ENCODE data around the gene CENATAC.

CENATAC gene

DNA sequence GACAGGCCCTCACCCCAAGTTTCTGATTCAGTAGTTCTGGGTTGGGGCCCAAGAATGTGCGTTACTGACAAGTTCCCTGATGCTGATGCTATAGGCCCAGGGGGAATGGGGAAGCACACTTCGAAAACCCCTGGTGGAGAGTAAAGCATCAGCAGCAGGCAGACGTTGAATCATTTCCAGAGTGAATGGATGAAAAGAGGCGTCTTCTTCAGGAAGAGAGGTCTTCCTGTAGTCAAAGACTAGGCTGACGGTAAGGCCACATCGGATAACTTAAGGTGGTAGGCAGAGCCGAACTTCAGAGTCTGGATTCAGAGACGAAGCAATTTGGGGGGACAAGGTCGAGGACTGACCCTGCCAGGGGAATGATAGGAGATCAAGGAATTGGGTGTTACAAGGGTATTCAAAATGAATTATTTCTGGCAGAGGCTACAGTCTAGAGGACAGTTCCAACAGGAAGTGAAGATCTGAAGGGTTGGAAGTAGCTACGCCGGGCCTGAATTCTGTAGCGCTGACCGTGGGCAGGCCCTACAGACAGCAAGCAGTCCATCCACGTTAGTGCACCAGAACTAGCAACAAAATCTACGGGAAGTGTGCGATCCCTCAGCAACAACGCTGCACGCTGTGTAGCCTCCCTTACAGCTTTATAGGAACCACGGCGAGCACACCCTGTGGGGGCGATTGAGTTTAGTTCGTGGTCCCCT is 862 bp upstream of the CENATAC start:
- DNase-seq (ENCODE audit: low read depth, low spot score), result no peak
- H3K9ac ChIP-seq (ENCODE audit: insufficient read length, low read depth), result peak overlapping the region; percentile 93
- peaks cover 12% of the 10 kb centered on the region; the same call in 1 of the 2 replicates for H3K9me3 ChIP-seq (ENCODE audit: insufficient read depth, low read length)
- H3K36me3 ChIP-seq (ENCODE audit: insufficient read depth, insufficient read length, low read length), result peaks cover 36% of the 10 kb centered on the region
- H3K4me3 ChIP-seq (ENCODE audit: insufficient read length, low read depth), result peak overlapping the region; percentile 80
- peaks cover 6% of the 10 kb centered on the region for H3K4me1 ChIP-seq (ENCODE audit: insufficient read depth, insufficient read length)
- no peaks in the 10 kb centered on the region for H3K27me3 ChIP-seq (ENCODE audit: insufficient read depth, insufficient read length)
- no peak for TF ChIP-seq ZNF274 (IDR thresholded peaks at IDR 0.05; ENCODE audit: low read depth, low read length)

DNA sequence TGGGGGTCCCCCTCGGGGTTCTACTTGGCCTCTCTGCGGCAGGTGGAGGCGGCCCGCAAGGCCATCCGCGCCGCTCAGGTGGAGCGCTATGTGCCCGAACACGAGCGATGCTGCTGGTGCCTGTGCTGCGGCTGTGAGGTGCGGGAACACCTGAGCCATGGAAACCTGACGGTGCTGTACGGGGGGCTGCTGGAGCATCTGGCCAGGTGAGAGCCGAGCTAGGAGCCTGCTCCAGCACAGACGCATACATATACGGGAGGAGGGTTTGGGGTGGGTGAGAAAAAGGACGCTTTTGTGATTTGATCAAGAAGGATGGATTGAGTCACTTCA is 415 bp downstream of the CENATAC start:
- TF ChIP-seq YY1 (IDR thresholded peaks at IDR 0.05; ENCODE audit: insufficient read depth, insufficient read length), result no peak
- no peak for TF ChIP-seq SUZ12 (IDR thresholded peaks at IDR 0.05; ENCODE audit: extremely low read depth, insufficient read depth, insufficient read length)
- no peak for TF ChIP-seq ZNF274 (IDR thresholded peaks at IDR 0.05; ENCODE audit: low read depth, low read length)
- no peaks in the 10 kb centered on the region; the same call in 1 of the 2 replicates for H3K9me3 ChIP-seq (ENCODE audit: insufficient read depth, low read length)
- H3K4me1 ChIP-seq (ENCODE audit: insufficient read depth, insufficient read length), result peaks cover 6% of the 10 kb centered on the region
- peak overlapping the region; percentile 96 for H3K4me3 ChIP-seq (ENCODE audit: insufficient read length, low read depth)
- no peaks in the 10 kb centered on the region for H3K27me3 ChIP-seq (ENCODE audit: insufficient read depth, insufficient read length)
- H3K36me3 ChIP-seq (ENCODE audit: insufficient read depth, insufficient read length, low read length), result peaks cover 41% of the 10 kb centered on the region
- no peak for DNase-seq (ENCODE audit: low read depth, low spot score)
- peak overlapping the region; percentile 93 for H3K9ac ChIP-seq (ENCODE audit: insufficient read length, low read depth)

DNA sequence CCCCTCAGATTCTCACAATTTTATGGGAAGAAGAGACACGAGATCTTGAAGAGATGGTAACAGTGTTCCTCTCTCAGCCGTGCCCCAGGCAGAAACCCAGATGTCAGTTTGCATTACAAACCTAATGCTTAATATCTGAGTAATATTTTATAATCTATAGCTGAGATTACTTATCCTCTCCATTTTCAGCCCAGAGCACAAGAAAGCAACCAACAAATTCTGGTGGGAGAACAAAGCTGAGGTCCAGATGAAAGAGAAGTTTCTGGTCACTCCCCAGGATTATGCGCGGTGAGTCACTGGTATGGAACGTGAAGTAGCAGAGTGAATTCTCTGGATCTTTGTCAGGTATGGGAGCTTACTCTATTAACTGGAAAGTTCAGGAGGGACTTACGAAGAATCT is 884 bp downstream of the CENATAC start:
- H3K9me3 ChIP-seq (ENCODE audit: insufficient read depth, low read length), result no peaks in the 10 kb centered on the region
- peaks cover 37% of the 10 kb centered on the region for H3K36me3 ChIP-seq (ENCODE audit: insufficient read depth, insufficient read length, low read length)
- DNase-seq (ENCODE audit: low read depth, low spot score), result peak; percentile 71
- TF ChIP-seq YY1 (IDR thresholded peaks at IDR 0.05; ENCODE audit: insufficient read depth, insufficient read length), result no peak
- no peak for TF ChIP-seq ZNF274 (IDR thresholded peaks at IDR 0.05; ENCODE audit: low read depth, low read length)
- TF ChIP-seq SUZ12 (IDR thresholded peaks at IDR 0.05; ENCODE audit: extremely low read depth, insufficient read depth, insufficient read length), result no peak
- H3K4me1 ChIP-seq (ENCODE audit: insufficient read depth, insufficient read length), result peaks cover 6% of the 10 kb centered on the region
- no peaks in the 10 kb centered on the region for H3K27me3 ChIP-seq (ENCODE audit: insufficient read depth, insufficient read length)
- peak overlapping the region; percentile 93 for H3K9ac ChIP-seq (ENCODE audit: insufficient read length, low read depth)
- H3K4me3 ChIP-seq (ENCODE audit: insufficient read length, low read depth), result peak overlapping the region; percentile 96

DNA sequence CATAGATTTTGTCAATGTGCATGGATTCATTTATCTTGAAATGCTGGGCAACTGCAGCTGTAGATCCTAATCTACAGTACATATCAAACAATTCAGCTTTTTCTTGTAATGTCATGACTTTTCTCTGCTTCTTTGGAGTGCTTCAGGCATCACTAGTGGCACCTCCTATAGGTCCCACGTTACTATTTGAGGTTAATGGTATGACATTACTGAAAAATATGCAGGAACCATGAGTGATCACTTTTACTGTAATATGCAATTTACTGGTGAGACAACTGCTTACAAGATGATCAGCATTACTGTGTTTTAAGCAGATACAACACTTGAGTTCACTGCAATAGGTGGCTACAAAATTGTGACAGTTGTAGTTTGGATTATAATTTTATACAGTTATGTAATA is 3.0 kb downstream of the CENATAC start:
- DNase-seq (ENCODE audit: low read depth, low spot score), result no peak
- Histone ChIP-seq H3K27me3 (ENCODE audit: insufficient read depth, insufficient read length) (no peaks in the 10 kb centered on the region), H3K4me3 (ENCODE audit: insufficient read length, low read depth) (no peak overlapping the region), H3K4me1 (ENCODE audit: insufficient read depth, insufficient read length) (peaks cover 6% of the 10 kb centered on the region), H3K36me3 (ENCODE audit: insufficient read depth, insufficient read length, low read length) (peaks cover 49% of the 10 kb centered on the region), H3K9ac (ENCODE audit: insufficient read length, low read depth) (no peak overlapping the region), H3K9me3 (ENCODE audit: insufficient read depth, low read length) (no peaks in the 10 kb centered on the region)
- TF ChIP-seq SUZ12 (IDR thresholded peaks at IDR 0.05; ENCODE audit: extremely low read depth, insufficient read depth, insufficient read length), result no peak
- TF ChIP-seq ZNF274 (IDR thresholded peaks at IDR 0.05; ENCODE audit: low read depth, low read length), result no peak
- TF ChIP-seq YY1 (IDR thresholded peaks at IDR 0.05; ENCODE audit: insufficient read depth, insufficient read length), result no peak

- Histone ChIP-seq H3K36me3 (ENCODE audit: insufficient read depth, insufficient read length, low read length) (peaks cover 71% of the 10 kb centered on the region), H3K4me3 (ENCODE audit: insufficient read length, low read depth) (no peak overlapping the region), H3K9me3 (ENCODE audit: insufficient read depth, low read length) (no peaks in the 10 kb centered on the region), H3K9ac (ENCODE audit: insufficient read length, low read depth) (no peak overlapping the region), H3K27me3 (ENCODE audit: insufficient read depth, insufficient read length) (no peaks in the 10 kb centered on the region), H3K4me1 (ENCODE audit: insufficient read depth, insufficient read length) (no peaks in the 10 kb centered on the region)
- TF ChIP-seq SUZ12 (IDR thresholded peaks at IDR 0.05; ENCODE audit: extremely low read depth, insufficient read depth, insufficient read length), result no peak
- TF ChIP-seq ZNF274 (IDR thresholded peaks at IDR 0.05; ENCODE audit: low read depth, low read length), result no peak
- no peak for TF ChIP-seq YY1 (IDR thresholded peaks at IDR 0.05; ENCODE audit: insufficient read depth, insufficient read length)
- DNase-seq (ENCODE audit: low read depth, low spot score), result no peak
Measured at GRCh38 chr11:119006656-119007055, 8.7 kb downstream of the CENATAC start.

- TF ChIP-seq SUZ12 (IDR thresholded peaks at IDR 0.05; ENCODE audit: extremely low read depth, insufficient read depth, insufficient read length) (no peak), ZNF274 (IDR thresholded peaks at IDR 0.05; ENCODE audit: low read depth, low read length) (no peak), YY1 (IDR thresholded peaks at IDR 0.05; ENCODE audit: insufficient read depth, insufficient read length) (no peak)
- Histone ChIP-seq H3K4me3 (ENCODE audit: insufficient read length, low read depth) (no peak overlapping the region), H3K9me3 (ENCODE audit: insufficient read depth, low read length) (no peaks in the 10 kb centered on the region), H3K36me3 (ENCODE audit: insufficient read depth, insufficient read length, low read length) (peaks cover 89% of the 10 kb centered on the region), H3K4me1 (ENCODE audit: insufficient read depth, insufficient read length) (no peaks in the 10 kb centered on the region), H3K9ac (ENCODE audit: insufficient read length, low read depth) (no peak overlapping the region), H3K27me3 (ENCODE audit: insufficient read depth, insufficient read length) (no peaks in the 10 kb centered on the region)
- no peak for DNase-seq (ENCODE audit: low read depth, low spot score)
Measured at GRCh38 chr11:119011476-119012053, 13.6 kb downstream of the CENATAC start.

GRCh38 chr11:119012629-119013170 is 14.8 kb downstream of the CENATAC start:
- H3K9ac ChIP-seq (ENCODE audit: insufficient read length, low read depth), result no peak overlapping the region
- H3K4me1 ChIP-seq (ENCODE audit: insufficient read depth, insufficient read length), result peaks cover 2% of the 10 kb centered on the region
- DNase-seq (ENCODE audit: low read depth, low spot score), result no peak
- H3K4me3 ChIP-seq (ENCODE audit: insufficient read length, low read depth), result no peak overlapping the region
- H3K27me3 ChIP-seq (ENCODE audit: insufficient read depth, insufficient read length), result no peaks in the 10 kb centered on the region
- no peak for TF ChIP-seq ZNF274 (IDR thresholded peaks at IDR 0.05; ENCODE audit: low read depth, low read length)
- no peak for TF ChIP-seq SUZ12 (IDR thresholded peaks at IDR 0.05; ENCODE audit: extremely low read depth, insufficient read depth, insufficient read length)
- no peak for TF ChIP-seq YY1 (IDR thresholded peaks at IDR 0.05; ENCODE audit: insufficient read depth, insufficient read length)
- H3K36me3 ChIP-seq (ENCODE audit: insufficient read depth, insufficient read length, low read length), result peaks cover 89% of the 10 kb centered on the region
- no peaks in the 10 kb centered on the region for H3K9me3 ChIP-seq (ENCODE audit: insufficient read depth, low read length)
